Epithelial cell of proximal tubule (primary cell): ENCODE data around the gene CRELD2. TPM values are rescaled to one million over a fixed set of nuclear protein-coding genes. Genes with fewer than 3 reads are reported as not detected.

Experiments
- DNase-seq: peaks from one replicate; pipeline ENCODE4 v3.0.0-alpha.2; 2011; ENCODE audit warnings: low read depth
- H3K4me3 ChIP-seq: 2 replicates; pipeline ENCODE4 v1.5.1; 2011; ENCODE audit warnings: low read depth, mild to moderate bottlenecking, low read length
- total RNA-seq: library from RNA; depleted of rRNA; stranded (reverse); fragments of >200 nt; gene quantifications from 2 replicates; pipeline ENCODE4 v1.2.3, GENCODE V29; 2015
- TF ChIP-seq, protein P1 (sequence below): conservative IDR thresholded peaks from 2 replicates; pipeline ENCODE4 v1.5.1; 2012; ENCODE audit warnings: low read depth, mild to moderate bottlenecking, low read length

The CRELD2 gene
- total RNA-seq, 1 donor from 2014 or later: 54.1 TPM

DNA sequence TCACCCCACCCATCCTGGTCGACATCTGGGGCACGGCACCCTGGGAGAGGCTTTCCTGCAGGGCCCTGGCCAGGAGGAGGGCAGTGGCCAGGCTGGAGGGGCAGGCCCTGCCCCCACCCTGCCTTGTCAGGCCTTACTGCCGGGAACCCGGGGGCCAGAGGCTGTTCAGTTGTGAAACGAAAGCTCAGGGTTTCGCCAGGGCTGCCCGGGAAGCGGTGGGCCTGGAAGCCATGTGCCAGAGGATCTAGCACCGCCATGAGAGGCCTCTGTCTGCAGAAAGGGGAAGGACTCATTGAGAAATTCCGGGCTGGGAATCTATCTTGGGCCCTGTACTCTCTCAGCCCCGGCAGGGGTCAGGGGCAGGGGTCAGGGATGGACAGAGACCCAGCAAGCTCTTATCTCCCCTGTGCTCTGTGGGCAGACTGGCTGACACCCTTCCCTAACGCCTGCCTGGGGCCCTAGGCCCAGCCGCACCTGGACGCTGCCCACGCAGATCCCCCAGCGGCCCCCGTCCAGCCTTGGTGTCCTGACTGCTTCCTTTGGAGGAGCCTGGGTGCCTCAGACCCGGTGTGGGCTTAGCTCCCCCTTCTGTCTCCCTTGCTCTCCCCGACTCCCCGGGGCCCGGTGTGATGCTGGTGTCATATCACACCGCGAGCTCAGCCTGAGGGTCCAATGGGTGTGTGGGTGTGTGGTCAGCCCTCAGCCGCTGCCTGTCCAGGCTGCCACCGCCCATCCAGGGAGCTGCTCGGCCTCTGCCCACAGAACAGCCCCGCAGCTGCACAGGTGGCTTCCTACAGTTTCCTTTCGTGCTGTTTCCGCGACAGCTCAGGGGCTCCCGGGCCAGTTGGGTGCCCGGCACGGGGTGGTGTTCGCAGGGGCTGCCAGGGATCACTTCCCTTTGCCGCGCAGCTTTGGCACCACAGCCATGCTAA is 48.6 kb downstream of the CRELD2 start:
- peak overlapping the region; percentile 17 for H3K4me3 ChIP-seq
- TF ChIP-seq, protein P1, sequence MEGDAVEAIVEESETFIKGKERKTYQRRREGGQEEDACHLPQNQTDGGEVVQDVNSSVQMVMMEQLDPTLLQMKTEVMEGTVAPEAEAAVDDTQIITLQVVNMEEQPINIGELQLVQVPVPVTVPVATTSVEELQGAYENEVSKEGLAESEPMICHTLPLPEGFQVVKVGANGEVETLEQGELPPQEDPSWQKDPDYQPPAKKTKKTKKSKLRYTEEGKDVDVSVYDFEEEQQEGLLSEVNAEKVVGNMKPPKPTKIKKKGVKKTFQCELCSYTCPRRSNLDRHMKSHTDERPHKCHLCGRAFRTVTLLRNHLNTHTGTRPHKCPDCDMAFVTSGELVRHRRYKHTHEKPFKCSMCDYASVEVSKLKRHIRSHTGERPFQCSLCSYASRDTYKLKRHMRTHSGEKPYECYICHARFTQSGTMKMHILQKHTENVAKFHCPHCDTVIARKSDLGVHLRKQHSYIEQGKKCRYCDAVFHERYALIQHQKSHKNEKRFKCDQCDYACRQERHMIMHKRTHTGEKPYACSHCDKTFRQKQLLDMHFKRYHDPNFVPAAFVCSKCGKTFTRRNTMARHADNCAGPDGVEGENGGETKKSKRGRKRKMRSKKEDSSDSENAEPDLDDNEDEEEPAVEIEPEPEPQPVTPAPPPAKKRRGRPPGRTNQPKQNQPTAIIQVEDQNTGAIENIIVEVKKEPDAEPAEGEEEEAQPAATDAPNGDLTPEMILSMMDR: no peak
- DNase-seq: no peak

- TF ChIP-seq, protein P1: no peak
- peak overlapping the region; percentile 17 for H3K4me3 ChIP-seq
- DNase-seq: no peak
These were observed 49.3 kb downstream of the CRELD2 start for GRCh38 chr22:49967706-49968208.

DNA sequence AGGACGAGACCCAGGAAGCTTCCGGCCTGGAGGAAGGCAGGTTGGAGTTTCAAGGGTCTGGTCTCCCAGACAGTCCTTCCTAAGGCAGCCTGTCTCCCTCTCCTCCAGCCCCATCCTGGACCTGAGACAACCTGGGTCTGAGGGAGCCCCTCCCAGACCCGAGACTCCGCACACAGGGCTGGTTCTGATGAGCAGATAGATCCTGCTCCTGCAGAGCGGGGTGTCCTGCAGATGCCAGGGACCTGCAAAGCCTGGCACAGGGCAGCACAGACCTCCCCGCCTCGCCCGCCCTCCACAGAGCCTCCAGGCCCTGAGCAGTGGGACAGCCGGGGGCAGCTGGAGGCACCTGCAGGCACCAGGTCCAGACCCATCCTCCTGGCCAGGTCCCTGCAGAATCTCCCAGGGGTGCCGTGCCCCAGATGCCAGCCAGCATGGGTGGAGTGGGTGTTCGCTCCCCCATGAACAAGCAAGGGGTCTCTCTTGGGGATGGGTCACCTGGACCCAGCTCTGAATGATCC is 49.9 kb downstream of the CRELD2 start:
- DNase-seq: no peak
- TF ChIP-seq, protein P1: no peak

GRCh38 chr22:49968831-49969661 is 50.6 kb downstream of the CRELD2 start:
- TF ChIP-seq, protein P1: no peak

More for the DNA sequence above, 49.9 kb downstream of the CRELD2 start:
- H3K4me3 ChIP-seq: no peak overlapping the region

DNA sequence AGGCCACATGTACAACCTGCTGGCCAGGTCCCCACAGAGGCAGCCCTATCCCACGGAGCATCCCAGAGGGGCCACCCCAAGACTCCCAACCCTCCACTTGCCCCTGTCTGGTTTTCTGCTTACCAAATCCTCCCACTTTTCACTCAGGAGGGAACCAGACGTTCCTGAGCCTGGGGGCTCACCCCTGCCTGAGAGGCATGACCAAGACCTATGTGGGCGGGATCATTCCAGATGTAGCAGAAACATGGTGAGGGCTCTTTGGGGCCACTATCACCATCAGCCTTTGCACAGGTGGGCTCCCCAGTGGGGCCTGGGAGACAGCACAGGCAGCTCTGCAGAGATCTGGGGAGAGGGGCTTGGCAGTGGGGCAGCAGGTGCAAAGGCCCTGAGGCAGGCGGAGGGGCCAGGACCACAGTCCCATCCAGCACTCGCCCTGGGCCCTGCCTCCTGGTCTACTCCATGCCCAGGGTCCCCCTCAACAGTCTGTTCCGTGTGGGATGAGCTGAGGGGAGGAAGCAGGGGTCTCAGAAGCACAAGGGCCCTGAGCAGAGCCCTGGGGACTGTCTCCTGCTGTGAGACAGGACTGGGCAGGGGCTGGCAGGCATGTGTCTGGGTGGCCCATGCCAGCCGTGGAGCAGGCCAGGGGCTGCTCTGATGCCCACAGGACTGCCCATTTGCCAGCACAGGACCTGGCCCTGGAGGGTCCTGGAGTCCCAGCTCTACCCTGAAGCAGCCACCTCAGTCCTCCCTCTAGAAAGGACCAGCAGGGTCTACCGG is 51.5 kb downstream of the CRELD2 start:
- no peak overlapping the region for H3K4me3 ChIP-seq
- TF ChIP-seq, protein P1: no peak
- no peak for DNase-seq

More at GRCh38 chr22:49968831-49969661, 50.6 kb downstream of the CRELD2 start:
- no peak overlapping the region for H3K4me3 ChIP-seq
- no peak for DNase-seq
